Karpas-422 (cell line): ENCODE data around the gene BASP1. TPM values are rescaled to one million over a fixed set of nuclear protein-coding genes. Genes with fewer than 3 reads are reported as not detected.
"Not testable (repeated sequence)": the region's sequence is repeated elsewhere in the genome, so short reads cannot be mapped to it uniquely, and the experiment has no call there.

Experiments
- DNase-seq: peaks from one replicate; pipeline ENCODE4 v3.0.0-alpha.2; 2015
- H2AFZ ChIP-seq: fragments of 200-600 bp; sonication (generic); 2 replicates; pipeline ENCODE4 v1.6.1; 2014; ENCODE audit warnings: antibody characterized with exemption, low read length, mixed read lengths
- H3K27ac ChIP-seq: fragments of 200-600 bp; sonication (generic); 2 replicates; pipeline ENCODE4 v1.5.1; 2014; ENCODE audit warnings: mild to moderate bottlenecking, low read length, moderate library complexity
- H3K27me3 ChIP-seq: fragments of 200-600 bp; sonication (generic); 2 replicates; pipeline ENCODE4 v1.6.1; 2014; ENCODE audit warnings: low read length, mixed read lengths
- H3K36me3 ChIP-seq: fragments of 200-600 bp; sonication (generic); 2 replicates; pipeline ENCODE4 v1.6.1; 2014; ENCODE audit warnings: low read length, mixed read lengths; ENCODE audit not compliant: insufficient read depth
- H3K4me1 ChIP-seq: fragments of 200-600 bp; sonication (generic); 2 replicates; pipeline ENCODE4 v1.6.1; 2014; ENCODE audit warnings: mild to moderate bottlenecking, low read length, mixed read lengths
- H3K4me2 ChIP-seq: fragments of 200-600 bp; sonication (generic); 2 replicates; pipeline ENCODE4 v1.6.1; 2014; ENCODE audit warnings: low read length, low read depth, mild to moderate bottlenecking; ENCODE audit not compliant: poor library complexity, severe bottlenecking
- H3K4me3 ChIP-seq: fragments of 200-600 bp; sonication (generic); 2 replicates; pipeline ENCODE4 v1.5.1; 2014; ENCODE audit warnings: mild to moderate bottlenecking, antibody characterized with exemption, low read length, mixed read lengths
- H3K79me2 ChIP-seq: fragments of 200-600 bp; sonication (generic); 2 replicates; pipeline ENCODE4 v1.6.1; 2014; ENCODE audit warnings: mild to moderate bottlenecking, low read length, mixed read lengths
- H3K9ac ChIP-seq: fragments of 200-600 bp; sonication (generic); 2 replicates; pipeline ENCODE4 v1.6.0; 2014; ENCODE audit warnings: low read length
- H3K9me2 ChIP-seq: fragments of 200-600 bp; sonication (generic), shearing (Covaris generic); replicated peaks from 2 replicates; pipeline ENCODE4 v1.6.0; 2014; ENCODE audit warnings: mild to moderate bottlenecking, low read length, moderate library complexity; ENCODE audit not compliant: insufficient read depth
- H3K9me3 ChIP-seq: fragments of 300-700, 200-600 bp; sonication (generic); 2 replicates; pipeline ENCODE4 v1.6.1; 2014; ENCODE audit warnings: low read length, mixed read lengths
- H4K20me1 ChIP-seq: fragments of 200-600 bp; sonication (generic); 2 replicates; pipeline ENCODE4 v1.6.1; 2014; ENCODE audit warnings: mild to moderate bottlenecking, antibody characterized with exemption, low read length, low read depth; ENCODE audit not compliant: insufficient read depth
- small RNA-seq: library from RNA; depleted of rRNA; stranded (forward); fragments of <200 nt; gene quantifications from one replicate; pipeline ENCODE3, GENCODE V24; 2014
- total RNA-seq: library from RNA; depleted of rRNA; stranded (reverse); fragments of >200 nt; shearing (Covaris generic); gene quantifications from 2 replicates; pipeline ENCODE4 v1.2.3, GENCODE V29; 2014; ENCODE audit warnings: low replicate concordance

Gene BASP1
- total RNA-seq, 1 experiment from 2014 or later: 25.8 TPM

GRCh38 chr5:17316970-17317459, 99.6 kb downstream of the BASP1 start:
- Histone ChIP-seq H2AFZ (no peak overlapping the region; the same call in 1 of the 2 replicates), H3K4me3 (peak overlapping the region; percentile 60), H3K9me2 (no peaks in the 10 kb centered on the region), H3K4me1 (peaks cover 53% of the 10 kb centered on the region), H3K9ac (peak overlapping the region; percentile 65), H3K9me3 (no peaks in the 10 kb centered on the region), H3K4me2 (peak overlapping the region; percentile 68), H3K27me3 (no peaks in the 10 kb centered on the region), H4K20me1 (no peaks in the 10 kb centered on the region), H3K27ac (peak overlapping the region; percentile 97), H3K79me2 (no peaks in the 10 kb centered on the region), H3K36me3 (no peaks in the 10 kb centered on the region)
- peak; percentile 92 for DNase-seq

GRCh38 chr5:17317473-17317872, 100.0 kb downstream of the BASP1 start:
- H3K27me3 ChIP-seq: no peaks in the 10 kb centered on the region
- no peaks in the 10 kb centered on the region for H3K9me3 ChIP-seq
- H3K4me3 ChIP-seq: peak overlapping the region; percentile 60
- no peaks in the 10 kb centered on the region for H3K9me2 ChIP-seq
- peak overlapping the region; percentile 4; the same call in 1 of the 2 replicates for H2AFZ ChIP-seq
- H3K79me2 ChIP-seq: no peaks in the 10 kb centered on the region
- H3K4me1 ChIP-seq: peaks cover 53% of the 10 kb centered on the region
- peak overlapping the region; percentile 97 for H3K27ac ChIP-seq
- H3K9ac ChIP-seq: peak overlapping the region; percentile 65
- peak overlapping the region; percentile 68 for H3K4me2 ChIP-seq
- no peaks in the 10 kb centered on the region for H4K20me1 ChIP-seq
- H3K36me3 ChIP-seq: no peaks in the 10 kb centered on the region
- peak; percentile 90 for DNase-seq

GRCh38 chr5:17319095-17319494, 101.7 kb downstream of the BASP1 start:
- H3K36me3 ChIP-seq, DNase-seq, H3K9me3 ChIP-seq, H3K27me3 ChIP-seq, H3K9me2 ChIP-seq, H3K79me2 ChIP-seq, H4K20me1 ChIP-seq: not testable (repeated sequence)
- Histone ChIP-seq H3K27ac (peak overlapping the region; percentile 97), H3K4me3 (peak overlapping the region; percentile 60; the same call in 1 of the 2 replicates), H2AFZ (peak overlapping the region; percentile 95; the same call in 1 of the 2 replicates), H3K9ac (peak overlapping the region; percentile 51; the same call in 1 of the 2 replicates), H3K4me2 (peak overlapping the region; percentile 68), H3K4me1 (peaks cover 53% of the 10 kb centered on the region)

DNA sequence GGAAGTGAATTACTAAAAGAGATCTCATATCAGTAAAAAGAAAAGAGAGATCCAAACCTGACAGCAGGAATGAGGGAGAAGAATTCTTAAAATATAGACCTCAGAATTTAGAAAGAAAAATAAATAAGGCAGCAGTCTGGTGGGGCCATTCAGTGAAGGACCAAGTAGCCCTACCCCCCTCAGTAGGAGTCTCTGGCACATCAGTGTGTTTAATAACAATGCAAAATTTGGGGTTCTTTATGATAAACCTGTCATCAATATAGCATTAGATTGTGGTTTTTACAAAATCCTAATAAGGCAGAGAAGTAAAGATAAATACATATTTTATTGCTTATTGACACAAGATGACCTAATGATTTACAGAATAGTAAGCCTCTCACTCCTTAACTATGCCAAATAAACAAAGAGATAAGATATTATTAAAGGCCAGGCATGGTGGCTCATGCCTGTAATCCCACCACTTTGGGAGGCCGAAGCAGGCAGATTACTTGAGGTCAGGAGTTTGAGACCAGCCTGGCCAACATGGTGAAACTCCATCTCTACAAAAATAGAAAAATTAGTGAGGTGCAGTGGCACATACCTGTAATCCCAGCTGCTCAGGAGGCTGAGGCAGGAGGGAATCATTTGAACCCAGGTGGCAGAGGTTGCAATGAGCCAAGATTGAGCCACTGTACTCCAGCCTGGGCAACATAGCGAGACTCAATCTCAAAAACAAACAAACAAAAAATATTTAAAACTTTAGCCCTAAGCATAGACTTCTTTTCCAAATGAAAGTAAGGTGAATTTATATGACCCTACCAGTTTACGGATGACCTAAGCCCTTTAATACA, 108.6 kb downstream of the BASP1 start:
- Histone ChIP-seq H3K27ac (no peak overlapping the region), H3K9ac (no peak overlapping the region), H3K4me3 (no peak overlapping the region), H3K4me2 (no peak overlapping the region), H4K20me1 (no peaks in the 10 kb centered on the region), H2AFZ (no peak overlapping the region), H3K4me1 (peaks cover 8% of the 10 kb centered on the region), H3K36me3 (no peaks in the 10 kb centered on the region), H3K27me3 (no peaks in the 10 kb centered on the region), H3K9me3 (no peaks in the 10 kb centered on the region), H3K9me2 (no peaks in the 10 kb centered on the region), H3K79me2 (no peaks in the 10 kb centered on the region)
- DNase-seq: no peak

Small RNA genes within 50 kb of the gene (small RNA-seq; reads per million reads assigned to genes)
- gene RNU6-1003P: not detected
